Measurements from ENCODE around the gene ADCY1.

ADCY1 gene

GRCh38 chr7:45625714-45626440 is 51.7 kb downstream of the ADCY1 start:
- DNase-seq (ENCODE audit: low spot score), result no peak

GRCh38 chr7:45626441-45627430 is 52.6 kb downstream of the ADCY1 start:
- DNase-seq (ENCODE audit: low spot score), result no peak

GRCh38 chr7:45627691-45628456 is 53.7 kb downstream of the ADCY1 start:
- no peak for DNase-seq (ENCODE audit: low spot score)

GRCh38 chr7:45631569-45631968 is 57.4 kb downstream of the ADCY1 start:
- no peak for DNase-seq (ENCODE audit: low spot score)

GRCh38 chr7:45636733-45637132 is 62.6 kb downstream of the ADCY1 start:
- no peak for DNase-seq (ENCODE audit: low spot score)

GRCh38 chr7:45638916-45639315 is 64.7 kb downstream of the ADCY1 start:
- DNase-seq (ENCODE audit: low spot score), result no peak

- DNase-seq (ENCODE audit: low spot score), result no peak
These were observed 67.9 kb downstream of the ADCY1 start for GRCh38 chr7:45642044-45642443.

DNA sequence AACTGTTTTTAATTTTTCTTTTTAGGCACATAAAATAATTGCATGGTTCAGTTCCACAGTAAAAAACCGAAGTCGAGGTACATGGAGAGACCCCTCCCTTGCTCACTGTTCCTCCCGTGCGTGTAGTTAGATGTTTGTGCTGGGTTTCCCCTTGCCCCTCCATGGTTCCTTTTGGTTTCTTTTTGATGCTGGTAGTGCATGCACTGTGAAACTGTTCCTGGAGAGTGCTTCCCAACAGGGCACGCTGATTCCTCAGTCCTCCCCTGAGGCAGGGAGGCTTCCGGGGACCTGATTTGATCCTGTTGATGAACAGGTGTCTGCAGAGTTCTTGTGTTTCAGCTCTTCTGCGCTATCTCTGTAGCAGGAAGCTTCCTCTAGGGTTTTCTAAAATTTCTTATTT is 69.5 kb downstream of the ADCY1 start:
- DNase-seq (ENCODE audit: low spot score), result no peak

DNA sequence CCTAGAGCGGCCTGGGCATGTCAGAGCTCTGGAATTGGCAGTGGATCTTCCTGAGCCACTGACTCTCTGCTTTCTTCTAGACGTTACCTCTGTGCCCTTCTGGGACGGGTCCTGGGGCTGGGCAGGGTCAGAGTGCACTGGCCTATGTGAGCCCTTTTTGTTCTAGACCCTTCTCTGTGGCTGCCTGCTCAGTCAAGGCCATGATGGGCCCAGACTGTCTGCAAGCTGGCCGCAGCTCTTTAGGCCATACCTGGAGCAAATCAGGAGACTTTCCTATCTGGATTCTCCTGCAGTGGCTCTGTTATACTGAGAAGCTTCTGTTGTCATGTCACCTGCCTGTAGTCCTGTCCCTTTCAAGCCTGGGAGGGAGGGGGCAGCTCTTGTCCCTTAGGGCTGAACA is 70.1 kb downstream of the ADCY1 start:
- DNase-seq (ENCODE audit: low spot score), result no peak

DNA sequence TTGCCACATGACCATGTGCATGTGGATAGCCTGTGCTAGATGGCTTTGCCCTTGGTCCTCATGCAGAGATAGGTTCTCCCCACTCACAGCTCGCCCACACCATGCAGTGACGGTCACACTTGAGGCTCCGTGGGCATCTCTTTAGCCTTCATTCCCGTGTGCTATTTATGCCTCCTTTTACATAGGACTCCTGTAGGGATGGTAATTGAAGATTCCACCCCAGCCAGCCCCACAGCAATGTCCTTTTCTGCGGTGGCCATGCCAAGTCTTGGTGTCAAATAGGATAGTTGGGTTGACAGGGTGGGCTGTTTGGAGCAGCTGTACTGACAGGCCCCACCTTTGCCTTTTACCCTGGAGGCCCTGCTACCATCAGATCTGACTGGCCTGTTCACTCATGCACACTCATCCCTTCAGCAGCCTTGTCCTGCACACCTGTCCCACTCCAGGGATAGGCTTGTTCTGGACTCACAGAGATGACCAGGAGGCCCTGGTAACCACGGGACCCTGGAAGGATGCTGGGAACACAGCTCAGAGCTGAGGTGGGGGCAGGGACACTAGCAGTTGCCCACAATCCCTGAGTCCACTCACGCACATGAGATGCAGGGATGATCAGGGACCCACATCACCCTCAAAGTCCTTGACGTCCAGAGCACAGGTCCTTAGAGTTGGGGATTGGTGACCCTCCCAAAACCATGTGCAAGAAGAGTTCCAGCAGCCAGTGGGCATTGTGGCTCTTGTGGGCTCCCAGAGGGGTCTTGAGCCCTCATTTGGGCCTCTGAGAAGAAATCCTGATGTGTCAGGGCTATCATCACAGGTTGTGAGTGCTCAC is 71.2 kb downstream of the ADCY1 start:
- DNase-seq (ENCODE audit: low spot score), result no peak

- no peak for DNase-seq (ENCODE audit: low spot score)
These were observed 72.1 kb downstream of the ADCY1 start for GRCh38 chr7:45646207-45646821.

GRCh38 chr7:45646996-45647825 is 73.0 kb downstream of the ADCY1 start:
- DNase-seq (ENCODE audit: low spot score), result peak; percentile 5

DNA sequence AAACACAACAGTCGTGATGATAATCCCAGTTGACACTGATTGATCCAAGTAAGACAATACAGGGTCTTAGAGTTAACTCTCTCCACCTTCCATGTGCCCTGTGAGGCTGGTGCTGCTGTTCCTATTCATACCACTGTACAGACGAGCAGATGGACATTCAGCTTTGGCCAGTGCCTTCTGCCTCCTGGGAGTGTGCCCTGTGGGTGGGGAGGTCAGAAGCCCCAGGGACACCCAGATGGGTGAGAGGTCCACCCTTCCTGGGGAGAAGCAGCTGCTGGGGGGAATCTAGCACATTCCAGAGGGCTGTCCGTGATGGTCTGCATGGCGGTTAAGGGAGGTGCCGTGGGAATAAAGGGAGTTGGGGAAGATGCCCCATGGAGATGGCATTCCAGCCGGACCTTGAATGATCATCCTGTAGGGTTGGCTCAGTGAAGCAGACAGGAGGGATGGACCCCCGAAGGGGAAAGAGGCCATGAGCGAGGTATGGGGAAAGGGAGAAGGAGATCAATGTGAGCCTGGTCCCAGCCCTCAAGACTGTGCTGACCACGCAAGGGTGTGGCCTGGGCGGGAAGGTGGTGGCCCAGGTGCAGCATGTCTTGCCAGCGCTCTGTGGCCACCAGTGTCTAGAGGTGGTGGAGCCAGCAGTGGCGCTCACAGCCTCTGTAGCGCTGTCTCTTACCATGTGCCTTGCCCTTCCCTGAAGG is 74.0 kb downstream of the ADCY1 start:
- no peak for DNase-seq (ENCODE audit: low spot score)

DNA sequence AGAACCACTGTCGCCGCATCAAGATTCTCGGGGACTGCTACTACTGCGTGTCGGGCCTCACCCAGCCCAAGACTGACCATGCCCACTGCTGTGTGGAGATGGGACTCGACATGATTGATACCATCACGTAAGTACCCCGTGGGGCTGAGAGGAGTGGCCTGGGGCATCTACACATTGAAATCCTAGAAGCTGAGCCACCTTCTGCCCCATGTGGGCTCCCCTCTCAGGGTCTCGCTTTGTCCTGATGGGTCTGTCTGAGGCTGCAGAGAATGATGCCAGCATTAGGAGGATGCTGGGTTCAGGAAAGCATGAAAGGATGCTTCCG is 74.5 kb downstream of the ADCY1 start:
- no peak for DNase-seq (ENCODE audit: low spot score)

DNA sequence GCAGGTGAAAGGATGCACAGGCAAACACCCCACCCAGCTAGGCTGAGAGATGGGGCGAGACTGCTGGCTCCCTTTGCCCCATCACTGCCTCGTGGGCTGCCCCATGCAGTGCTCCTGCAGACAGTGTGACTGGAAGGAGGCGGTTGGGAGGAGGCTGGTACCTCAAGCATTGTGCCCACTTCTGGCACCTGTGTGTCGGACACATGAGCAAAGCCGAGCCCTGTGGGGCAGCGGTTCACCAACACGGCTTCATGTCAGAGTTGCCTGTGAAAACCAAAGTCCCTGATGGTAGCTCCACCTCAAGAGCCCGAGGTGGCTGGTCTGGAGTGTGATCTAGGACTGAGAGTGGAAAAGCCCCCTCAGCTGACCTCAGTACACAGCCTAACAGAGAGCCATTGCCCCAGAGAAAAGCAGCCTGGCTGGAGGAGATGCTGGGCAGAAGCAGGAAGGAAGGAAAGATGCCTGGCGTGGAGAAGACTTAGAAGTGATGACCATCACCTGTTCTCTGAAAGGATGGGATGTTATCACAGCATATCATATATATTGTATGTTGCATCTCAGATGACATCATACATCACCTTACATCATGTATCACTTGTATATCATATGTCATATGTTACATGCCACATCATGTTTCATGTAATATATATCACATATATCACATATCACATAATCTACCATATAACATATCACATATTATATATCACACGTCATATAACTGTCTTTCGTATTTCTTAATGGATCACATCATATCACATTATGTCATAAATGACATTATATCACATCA is 75.6 kb downstream of the ADCY1 start:
- DNase-seq (ENCODE audit: low spot score), result no peak

DNA sequence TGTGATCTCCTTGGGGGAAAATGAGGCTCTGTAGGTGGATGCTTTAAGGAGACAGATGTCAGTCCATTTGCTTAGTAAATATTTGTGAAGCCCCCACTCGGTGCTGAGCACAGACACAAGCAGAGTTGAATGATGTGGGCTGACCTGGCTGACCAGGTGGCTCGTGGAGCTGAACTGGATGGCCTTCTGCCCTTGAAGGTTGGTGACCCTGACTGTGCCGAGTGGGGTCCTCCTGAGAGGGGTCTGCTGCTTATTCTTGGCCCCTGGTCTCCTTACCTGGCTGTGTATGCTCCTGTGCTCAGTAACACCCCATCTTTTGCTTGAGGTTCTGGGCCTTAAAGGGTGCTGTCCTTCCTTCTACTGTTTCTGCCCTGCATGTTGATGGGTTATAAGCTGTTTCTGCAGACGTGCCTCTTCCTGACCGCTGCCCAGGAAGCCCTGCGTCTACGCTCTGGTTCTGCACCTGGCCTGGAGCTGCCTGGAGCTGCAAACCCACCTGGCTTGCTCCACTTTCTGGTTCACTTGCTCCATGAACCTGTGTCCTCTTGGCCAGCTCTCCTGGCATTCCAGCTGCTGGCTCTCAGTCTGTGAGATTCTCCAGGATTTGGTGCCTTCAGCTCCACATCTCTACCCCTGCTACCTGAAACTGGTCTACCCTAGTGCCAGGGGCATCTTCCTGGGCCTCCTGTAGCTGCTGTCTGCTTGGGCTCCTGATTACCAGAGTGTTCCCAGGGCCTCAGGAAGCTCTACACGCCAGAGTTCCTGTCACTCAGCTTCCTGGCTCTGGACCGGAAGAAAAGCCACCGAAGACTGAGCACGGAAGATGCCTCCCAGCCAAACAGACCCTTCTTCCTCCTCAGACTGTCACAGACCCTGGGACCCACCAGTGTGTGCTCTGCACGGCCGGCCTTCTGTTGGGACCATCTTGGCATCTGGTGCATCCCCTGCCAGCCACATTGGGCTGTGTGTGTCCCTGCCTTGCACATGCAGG is 76.5 kb downstream of the ADCY1 start:
- no peak for DNase-seq (ENCODE audit: low spot score)

GRCh38 chr7:45651540-45651939 is 77.4 kb downstream of the ADCY1 start:
- DNase-seq (ENCODE audit: low spot score), result no peak

DNA sequence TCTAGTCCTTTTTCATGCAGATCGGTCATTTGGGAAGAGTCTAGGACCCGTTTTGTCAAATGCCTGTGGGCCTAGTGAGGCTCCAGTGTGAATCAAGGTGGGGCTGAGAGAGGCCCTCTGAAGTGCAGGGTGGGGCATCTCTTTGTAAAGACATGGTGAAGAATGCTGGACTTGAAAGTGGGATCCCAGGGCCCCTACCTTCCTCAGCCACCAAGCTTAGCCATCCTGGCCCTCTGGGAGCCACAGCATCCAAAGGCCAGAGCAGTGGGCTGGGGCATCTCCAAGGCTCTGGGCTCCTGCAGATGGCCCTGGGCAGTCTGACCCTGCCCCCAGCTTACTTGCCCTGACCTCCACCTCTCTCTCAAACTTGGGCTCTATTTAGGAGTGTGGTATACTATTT is 78.5 kb downstream of the ADCY1 start:
- no peak for DNase-seq (ENCODE audit: low spot score)
